ENCODE measurements around the gene CENPO. TPM values are rescaled to one million over a fixed set of nuclear protein-coding genes. Genes with fewer than 3 reads are reported as not detected.

CENPO gene
- total and polyA plus RNA-seq, 2 of the 4 experiments (the other 2 are of a cell fraction) = 20.1 to 27.2 TPM

- H3K14ac ChIP-seq (replicated peaks; ENCODE audit: low read depth, low read length) = no peak overlapping the region
- H3K4ac ChIP-seq (ENCODE audit: low read depth, low read length) = no peak overlapping the region
- H3K4me3 ChIP-seq (ENCODE audit: insufficient read depth, low read depth, low read length) = no peak overlapping the region
- BruUV-seq (replicated peaks) = no TSS peak
- no peak overlapping the region for H2BK120ac ChIP-seq (ENCODE audit: low read depth, low read length)
- H3K27ac ChIP-seq (ENCODE audit: insufficient read depth, low read length) = no peak overlapping the region
- TF ChIP-seq MAZ (IDR thresholded peaks at IDR 0.05; ENCODE audit: borderline replicate concordance, low read depth, low read length) = no peak
- TF ChIP-seq RFX5 (IDR thresholded peaks at IDR 0.05; ENCODE audit: low read depth, low read length) = no peak
- TF ChIP-seq MAFK (IDR thresholded peaks at IDR 0.05; ENCODE audit: low read depth, low read length) = no peak
- TF ChIP-seq RAD21 (IDR thresholded peaks at IDR 0.05; ENCODE audit: low read length) = no peak
- no peak for TF ChIP-seq BHLHE40 (IDR thresholded peaks at IDR 0.05; ENCODE audit: low read depth, low read length)
- no peak overlapping the region for H3K18ac ChIP-seq (ENCODE audit: low read depth, low read length)
- H2BK5ac ChIP-seq (ENCODE audit: low read depth, low read length, poor library complexity, severe bottlenecking) = no peak overlapping the region
- no peak overlapping the region for H3K56ac ChIP-seq (ENCODE audit: extremely low read depth, insufficient read depth, low read length)
- H3K23ac ChIP-seq (ENCODE audit: low read depth, low read length) = no peak overlapping the region
- H2BK15ac ChIP-seq (ENCODE audit: low read depth, low read length) = no peak overlapping the region
- ChIA-PET CTCF (no interaction called here), POLR2A (ENCODE audit: unreplicated experiment) (no interaction called here)
- H3K79me1 ChIP-seq (ENCODE audit: low read depth in 1 of 2, low read length in 2 of 2) = no peaks in the 10 kb centered on the region
- 0 out of 2 replicates have a peak, but pooled peaks cover 3% of the 10 kb centered on the region for H3K9me1 ChIP-seq (ENCODE audit: insufficient read depth, low read length)
- dilution Hi-C loops (cut with HindIII; ENCODE audit: low sequenced_read_pairs, unreplicated experiment) = no loop called here
- H3K27me3 ChIP-seq (ENCODE audit: control insufficient read depth, insufficient read depth, low read length) = no peaks in the 10 kb centered on the region
- no peak overlapping the region for H4K91ac ChIP-seq (ENCODE audit: insufficient read depth, low read depth, low read length)
- H3K9me3 ChIP-seq (ENCODE audit: control insufficient read depth, insufficient read depth, low read length) = no peaks in the 10 kb centered on the region
- H2AK5ac ChIP-seq (ENCODE audit: low read depth, low read length) = no peak overlapping the region
- no peaks in the 10 kb centered on the region for H4K20me1 ChIP-seq (ENCODE audit: insufficient read depth, low read length)
- in situ Hi-C loops (cut with MboI; ENCODE audit: low sequenced_read_pairs) = no loop called here
- H4K5ac ChIP-seq (ENCODE audit: low read depth, low read length) = no peak overlapping the region
- no peak overlapping the region for H2AFZ ChIP-seq (replicated peaks; ENCODE audit: low read length, poor library complexity)
- 96% methylated on average over 10 of the region's 18 CpGs; no CpG with 5 or more reads in 1 of the 2 experiments for WGBS, 2 experiments (ENCODE audit: extremely low coverage in 2 of 2, insufficient read length in 1 of 2)
- intact Hi-C loops (cut with micrococcal nuclease) = loop anchor here (10.0 kb wide), 2 partner anchors 286 to 356 kb away; no protein-coding TSS in a partner anchor
- DNase-seq = no peak
- no peak overlapping the region for H3K4me2 ChIP-seq (ENCODE audit: low read depth, low read length)
- ATAC-seq (ENCODE audit: low read depth) = no peak
- no peak overlapping the region for H2AK9ac ChIP-seq (replicated peaks; ENCODE audit: low read depth, low read length, poor library complexity)
- no peak overlapping the region for H4K8ac ChIP-seq (ENCODE audit: low read depth in 2 of 2, low read length in 2 of 2)
- no peaks in the 10 kb centered on the region for H3K4me1 ChIP-seq (ENCODE audit: control insufficient read depth, insufficient read depth, low read length)
- H3K9ac ChIP-seq (ENCODE audit: low read depth, low read length) = no peak overlapping the region
- H2BK20ac ChIP-seq (ENCODE audit: low read depth, low read length) = no peak overlapping the region
- H3K36me3 ChIP-seq (ENCODE audit: control insufficient read depth, insufficient read depth, low read length) = peaks cover 49% of the 10 kb centered on the region
These were observed 45.3 kb downstream of the CENPO start for GRCh38 chr2:24838541-24838940.
